Dermis microvascular lymphatic vessel endothelial cell (primary cell): ENCODE data around the gene IGFL3. TPM values are rescaled to one million over a fixed set of nuclear protein-coding genes. Genes with fewer than 3 reads are reported as not detected.
A peak's percentile ranks its signal among the peaks of the same experiment; 100 is the strongest.
"Not testable (repeated sequence)": the region's sequence is repeated elsewhere in the genome, so short reads cannot be mapped to it uniquely, and the experiment has no call there.

Experiments used
- DNase-seq, 2 donors: peaks; one replicate each; pipeline versions ENCODE4 v3.0.0 to v3.0.0-alpha.2; 2010; ENCODE audit warnings: low read depth in 2 of 2
- total RNA-seq: library from RNA; depleted of rRNA; stranded (reverse); fragments of >200 nt; gene quantifications from 2 replicates; pipeline ENCODE4 v1.2.1, GENCODE V29; 2014

IGFL3 gene
- total RNA-seq, 1 donor from 2014 or later: not detected

GRCh38 chr19:46125447-46125846 is 959 bp upstream of the IGFL3 start:
- no peak for DNase-seq

GRCh38 chr19:46118136-46118535 is 6.4 kb downstream of the IGFL3 start:
- DNase-seq: no peak

- DNase-seq: no peak
Measured at GRCh38 chr19:46116121-46116520, 8.4 kb downstream of the IGFL3 start.

GRCh38 chr19:46115396-46116106 is 8.9 kb downstream of the IGFL3 start:
- no peak for DNase-seq

- DNase-seq: peak in 1 of 2 donors; percentile 7
Measured at GRCh38 chr19:46113726-46114125, 10.8 kb downstream of the IGFL3 start.

- no peak for DNase-seq
Measured at GRCh38 chr19:46112527-46112926, 12.0 kb downstream of the IGFL3 start.

GRCh38 chr19:46111376-46111775 is 13.1 kb downstream of the IGFL3 start:
- DNase-seq: no peak

GRCh38 chr19:46109876-46110275 is 14.6 kb downstream of the IGFL3 start:
- no peak for DNase-seq

- DNase-seq: no peak
Measured at GRCh38 chr19:46107371-46107770, 17.1 kb downstream of the IGFL3 start.

GRCh38 chr19:46102333-46102732 is 22.2 kb downstream of the IGFL3 start:
- DNase-seq: not testable (repeated sequence)

- DNase-seq: no peak
Measured at GRCh38 chr19:46101293-46101692, 23.2 kb downstream of the IGFL3 start.

- no peak for DNase-seq
Measured at GRCh38 chr19:46100344-46100743, 24.1 kb downstream of the IGFL3 start.

- no peak for DNase-seq
Measured at GRCh38 chr19:46090444-46090843, 34.0 kb downstream of the IGFL3 start.

GRCh38 chr19:46089432-46089831 is 35.1 kb downstream of the IGFL3 start:
- no peak for DNase-seq

GRCh38 chr19:46088101-46088500 is 36.4 kb downstream of the IGFL3 start:
- DNase-seq: no peak

- DNase-seq: no peak
Measured at GRCh38 chr19:46085888-46086287, 38.6 kb downstream of the IGFL3 start.

- DNase-seq: no peak
Measured at GRCh38 chr19:46082728-46083050, 41.8 kb downstream of the IGFL3 start.

GRCh38 chr19:46081928-46082727 is 42.4 kb downstream of the IGFL3 start:
- peak; percentile 47 to 58 for DNase-seq

GRCh38 chr19:46080561-46080960 is 43.9 kb downstream of the IGFL3 start:
- DNase-seq: peak; percentile 52 to 84

GRCh38 chr19:46079576-46079975 is 44.9 kb downstream of the IGFL3 start:
- DNase-seq: no peak

GRCh38 chr19:46078573-46079332 is 45.7 kb downstream of the IGFL3 start:
- DNase-seq: peak; percentile 23 to 77

- no peak for DNase-seq
Measured at GRCh38 chr19:46077815-46078167, 46.7 kb downstream of the IGFL3 start.
